Amygdala (tissue), 56 donors: ENCODE measurements around the gene DCBLD1.

Experiments used
- DNase-seq, 56 donors: peaks; one replicate each; lab custom pipeline; 2025; lab: John Stamatoyannopoulos, UW

DCBLD1 gene

DNA sequence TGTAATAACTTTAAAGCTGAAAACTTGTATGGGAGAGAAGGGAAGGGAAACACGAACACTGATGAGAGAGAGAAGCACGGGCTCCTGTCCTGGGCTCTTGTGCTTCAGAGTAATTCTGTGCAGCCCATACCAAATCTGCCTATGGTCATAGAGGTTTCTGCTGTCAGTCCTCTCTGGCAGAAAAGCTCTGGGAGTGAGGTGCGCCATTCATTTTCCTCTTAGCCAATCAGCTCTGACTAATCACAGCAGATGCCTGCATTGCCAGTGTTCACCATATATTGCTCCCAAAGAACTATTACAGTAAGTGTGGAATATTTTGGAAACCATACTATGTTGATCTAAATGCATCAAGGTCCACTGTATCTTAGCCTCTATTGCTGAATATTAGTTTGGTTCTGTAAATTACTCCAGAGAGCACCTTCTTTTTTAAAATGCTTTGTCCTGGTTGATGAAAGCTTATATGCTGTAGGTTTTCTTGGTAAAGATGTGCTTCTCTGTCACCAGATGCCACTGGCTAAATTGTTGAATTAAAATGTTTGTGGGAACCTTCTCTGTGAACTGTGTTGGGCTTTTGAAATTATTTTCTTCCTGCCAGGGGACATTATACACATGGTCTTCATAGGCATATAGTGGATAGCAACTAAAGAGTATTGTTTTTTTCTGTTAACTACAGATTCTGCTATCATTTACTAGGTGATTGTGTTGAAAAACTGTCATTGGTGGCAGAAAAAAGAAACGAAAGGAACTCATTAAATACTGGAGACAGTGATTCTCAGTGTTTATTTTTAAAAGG is 38.3 kb downstream of the DCBLD1 start:
- DNase-seq, result no peak

DNA sequence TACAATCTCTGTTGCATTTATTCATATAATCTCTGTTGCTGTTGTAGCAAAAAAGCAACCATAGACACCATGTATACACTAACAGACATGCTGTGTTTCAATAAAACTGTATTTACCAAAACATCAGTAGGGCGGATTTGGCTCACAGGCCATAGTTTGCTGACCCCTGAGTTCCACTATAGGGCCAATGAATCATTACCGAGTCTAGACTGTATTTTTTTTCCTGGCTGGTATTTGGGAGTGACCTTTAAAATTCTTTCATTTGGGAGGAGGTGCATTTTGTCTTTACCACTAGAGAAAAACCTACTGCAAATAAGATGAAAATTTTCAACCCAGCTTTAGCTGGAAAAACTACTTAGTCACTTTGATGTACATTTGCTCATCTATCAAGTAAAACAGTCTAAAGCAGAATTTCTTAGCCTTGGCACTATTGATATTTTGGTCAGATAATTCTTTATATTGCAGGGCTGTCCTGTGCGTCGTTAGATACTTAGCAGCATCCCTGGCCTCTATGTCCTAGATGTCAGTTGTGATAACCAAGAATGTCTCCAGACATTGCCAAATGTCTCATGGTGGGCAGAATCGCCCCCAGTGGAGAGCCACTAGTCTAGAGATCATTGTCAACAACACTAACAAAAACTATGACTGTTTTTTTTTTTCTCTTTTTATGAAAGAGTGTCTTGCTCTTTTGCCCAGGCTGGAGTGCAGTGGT is 39.5 kb downstream of the DCBLD1 start:
- no peak for DNase-seq

DNA sequence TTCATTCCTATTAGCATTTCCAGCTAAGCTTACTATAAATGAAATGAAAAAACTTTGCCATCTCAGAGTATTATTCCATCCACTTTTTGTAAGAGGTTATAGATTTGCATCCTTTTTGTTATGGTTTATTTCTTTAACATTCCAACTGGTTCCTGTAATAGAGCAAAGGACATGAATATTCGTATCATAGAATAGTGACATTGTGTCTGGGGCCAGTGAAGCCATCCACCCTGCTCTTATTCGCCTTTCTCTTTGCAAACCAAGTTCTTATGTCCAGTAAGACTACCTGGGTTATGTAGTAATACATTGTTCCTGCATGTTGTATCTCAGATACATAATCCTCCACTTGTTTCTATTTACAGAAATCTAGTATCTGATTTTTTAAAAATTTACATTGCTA is 43.1 kb downstream of the DCBLD1 start:
- no peak for DNase-seq

DNA sequence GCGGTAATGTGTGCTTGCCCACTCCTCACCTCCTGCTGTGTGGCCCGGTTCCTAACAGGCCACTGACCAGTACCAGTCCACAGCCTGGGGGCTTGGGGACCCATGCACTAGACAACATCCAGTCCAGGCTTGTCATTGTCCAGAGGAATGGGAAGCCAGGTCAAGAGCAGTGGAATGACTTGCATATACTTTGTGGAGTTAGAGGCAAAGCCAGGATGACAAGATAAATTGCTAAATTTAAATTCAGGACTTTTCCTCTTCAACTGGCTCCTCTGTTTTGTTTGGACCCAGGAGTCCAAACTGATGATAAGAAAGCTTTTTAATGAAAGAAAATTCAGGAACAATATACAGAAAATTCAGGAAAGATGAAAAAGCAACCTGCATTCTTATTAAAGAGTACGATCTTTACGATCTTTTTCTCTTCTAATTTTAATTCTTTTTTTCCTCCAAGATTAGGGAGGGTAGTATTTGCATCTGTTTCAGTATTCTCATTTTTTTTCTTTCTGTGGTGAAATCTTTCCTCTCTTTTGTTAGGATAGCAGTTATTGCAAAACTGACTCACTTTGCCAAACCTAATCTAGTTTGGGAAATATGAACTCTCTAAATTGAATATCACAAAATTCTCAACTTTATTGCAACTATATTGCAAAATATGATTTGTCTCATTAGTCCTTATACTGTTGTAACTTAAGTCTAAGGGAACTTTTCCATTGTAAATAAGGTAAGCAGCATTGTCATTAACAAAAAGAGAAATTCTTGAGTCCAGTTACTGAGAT is 48.2 kb downstream of the DCBLD1 start:
- DNase-seq, result no peak

DNA sequence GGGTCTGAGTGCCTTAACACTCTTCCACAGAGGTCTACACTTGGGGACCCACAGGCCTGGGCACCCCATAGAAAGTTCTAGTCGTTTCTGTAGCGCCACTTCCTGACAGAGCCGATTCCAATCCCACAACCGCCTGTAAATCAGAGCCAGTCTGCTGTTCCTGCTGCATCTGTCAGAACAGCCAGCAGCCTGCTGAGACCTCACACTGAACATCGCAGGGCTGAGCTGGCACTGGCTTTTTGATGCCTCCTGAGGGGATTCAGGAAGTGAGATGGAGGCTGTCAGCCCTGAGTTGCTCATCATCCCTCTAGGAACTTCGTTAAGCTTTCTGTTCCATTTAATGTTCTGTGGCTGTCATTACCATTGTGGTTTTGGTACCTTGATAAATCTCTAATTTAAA is 48.9 kb downstream of the DCBLD1 start:
- no peak for DNase-seq

DNA sequence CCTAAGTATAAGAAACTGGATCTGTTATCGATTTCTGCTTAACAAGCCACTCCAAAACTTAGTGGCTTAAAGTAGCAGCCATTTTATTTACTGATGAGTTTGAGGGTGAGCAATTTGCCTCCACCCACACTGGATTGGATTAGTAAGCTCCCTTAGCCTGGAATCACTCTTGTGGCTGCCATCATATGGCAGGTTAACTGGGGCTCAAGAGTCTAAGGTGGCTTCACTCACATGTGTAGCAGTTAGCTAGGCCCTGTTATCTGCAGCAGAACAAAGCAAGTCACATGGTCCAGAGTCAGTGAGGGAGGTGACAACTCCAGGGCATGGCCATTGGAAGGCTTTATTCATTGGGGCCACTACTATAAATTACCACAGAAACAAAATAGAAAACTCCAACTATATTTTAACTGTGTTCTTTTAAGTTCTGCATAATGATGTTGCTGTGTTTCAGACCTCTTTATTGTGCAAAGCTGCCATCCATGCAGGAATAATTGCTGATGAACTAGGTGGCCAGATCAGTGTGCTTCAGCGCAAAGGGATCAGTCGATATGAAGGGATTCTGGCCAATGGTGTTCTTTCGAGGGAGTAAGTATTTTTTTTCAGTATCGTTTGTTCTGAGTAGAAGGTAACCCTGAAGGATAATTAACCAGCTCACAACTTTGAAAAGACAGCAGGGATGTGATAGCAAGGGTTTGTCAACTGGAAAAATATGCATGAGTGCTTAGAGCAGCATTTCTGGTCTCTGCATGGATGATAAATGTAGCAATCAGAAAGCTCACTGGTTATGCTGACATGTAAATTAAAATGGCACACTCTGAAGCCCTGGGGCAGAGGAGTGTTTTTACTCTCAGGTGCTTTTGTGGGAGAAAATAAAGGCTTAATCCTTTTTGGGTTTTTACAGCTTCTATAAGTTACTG is 49.6 kb downstream of the DCBLD1 start:
- no peak for DNase-seq

DNA sequence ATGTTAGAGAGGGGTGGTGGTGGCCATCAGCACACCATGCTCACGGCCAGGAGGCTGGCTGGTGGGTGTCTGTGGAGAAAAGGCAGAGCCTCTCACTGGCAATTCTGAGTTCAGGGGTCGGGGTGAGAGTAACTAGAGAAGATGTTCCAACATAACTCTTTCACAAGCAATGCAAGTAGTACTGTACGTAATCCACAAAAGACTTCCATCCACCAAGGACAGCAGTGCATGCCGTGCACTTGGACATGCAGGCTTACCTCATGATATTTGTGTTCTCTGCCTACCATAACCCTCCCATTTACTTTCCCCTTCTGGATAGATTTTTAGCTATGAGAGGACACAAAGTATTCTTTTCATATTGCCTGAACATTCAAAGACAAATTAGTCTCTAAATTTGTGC is 51.3 kb downstream of the DCBLD1 start:
- DNase-seq, result no peak

DNA sequence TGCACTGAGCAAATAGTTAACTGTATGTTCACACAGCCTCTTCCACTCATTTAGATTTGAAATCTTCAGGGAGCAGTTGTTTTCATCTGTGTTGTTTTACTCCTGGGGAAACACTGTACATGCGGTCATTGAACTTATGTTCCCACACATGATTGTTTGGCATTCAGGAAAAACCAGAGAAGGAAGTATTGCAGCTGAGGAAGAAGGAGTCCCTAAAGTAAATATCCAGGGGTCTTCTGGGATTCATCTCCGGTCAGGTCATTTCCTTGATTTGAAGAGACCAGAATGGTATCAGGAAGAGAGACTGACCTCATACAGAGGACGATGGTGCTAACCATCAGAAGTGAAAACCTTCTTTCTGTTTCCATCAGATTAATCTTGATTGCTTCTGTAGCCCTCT is 52.5 kb downstream of the DCBLD1 start:
- DNase-seq, result no peak

DNA sequence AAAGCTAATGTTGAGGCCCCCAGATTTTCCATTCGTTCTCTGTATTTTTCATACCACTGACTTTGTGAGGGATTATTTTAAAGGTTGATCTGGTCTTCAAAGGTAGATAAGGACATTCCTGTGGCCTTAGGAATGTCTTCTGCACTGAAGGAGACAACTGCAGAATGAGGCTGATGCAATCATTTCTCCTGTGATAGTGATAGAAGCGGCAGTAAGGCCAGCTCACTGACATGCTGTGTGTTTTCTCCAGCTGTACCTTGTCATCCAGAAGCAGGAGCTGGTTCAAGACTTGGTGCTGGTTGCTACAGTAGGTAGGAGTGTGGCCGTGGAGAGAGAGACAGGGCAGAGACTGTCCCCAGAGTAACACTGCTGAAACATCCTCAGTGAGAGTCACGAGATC is 53.8 kb downstream of the DCBLD1 start:
- DNase-seq, result no peak

GRCh38 chr6:117538615-117539014 is 56.1 kb downstream of the DCBLD1 start:
- DNase-seq, result no peak

- DNase-seq, result no peak
Measured at GRCh38 chr6:117540670-117541069, 58.2 kb downstream of the DCBLD1 start.

DNA sequence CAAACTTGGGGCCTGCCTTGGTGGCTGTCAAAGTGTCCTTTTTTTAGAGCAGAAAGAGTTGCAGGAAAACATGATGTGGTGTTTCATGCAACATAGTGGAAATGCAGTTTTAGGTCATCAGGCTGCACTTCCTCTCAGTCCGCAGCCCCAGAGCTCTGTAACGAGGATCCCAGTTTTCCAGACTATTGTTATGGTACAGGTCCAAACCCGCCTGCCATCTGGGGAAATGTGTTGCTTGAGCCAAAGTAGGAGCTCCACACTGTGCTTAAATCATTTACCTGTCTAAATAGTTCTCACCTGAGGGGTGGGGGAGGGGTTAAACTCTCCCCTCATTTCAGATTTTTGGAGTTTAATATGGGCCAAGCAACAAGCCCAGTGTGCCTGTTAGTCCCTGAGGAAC is 60.0 kb downstream of the DCBLD1 start:
- DNase-seq, result no peak

DNA sequence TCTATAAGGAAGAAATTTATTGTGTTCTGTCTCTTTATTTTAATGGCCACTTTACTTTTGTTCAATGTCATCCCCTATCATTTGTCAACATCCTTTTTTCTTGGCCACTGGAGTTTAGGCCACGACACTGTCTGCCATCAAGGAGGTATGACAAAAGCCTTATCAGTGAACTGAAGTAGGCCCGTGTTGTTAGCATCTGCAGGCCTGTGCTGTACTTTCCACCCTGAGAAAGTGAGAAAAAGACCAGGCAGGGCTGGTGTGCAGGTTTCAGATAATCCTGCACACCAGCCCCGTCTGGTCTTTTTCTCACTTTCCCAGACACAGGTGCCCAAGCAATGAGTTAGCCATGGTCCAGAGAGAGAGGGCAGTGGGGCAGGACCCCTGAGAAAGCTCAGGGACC is 62.2 kb downstream of the DCBLD1 start:
- DNase-seq, result no peak

GRCh38 chr6:117545161-117545595 is 62.7 kb downstream of the DCBLD1 start:
- no peak for DNase-seq

DNA sequence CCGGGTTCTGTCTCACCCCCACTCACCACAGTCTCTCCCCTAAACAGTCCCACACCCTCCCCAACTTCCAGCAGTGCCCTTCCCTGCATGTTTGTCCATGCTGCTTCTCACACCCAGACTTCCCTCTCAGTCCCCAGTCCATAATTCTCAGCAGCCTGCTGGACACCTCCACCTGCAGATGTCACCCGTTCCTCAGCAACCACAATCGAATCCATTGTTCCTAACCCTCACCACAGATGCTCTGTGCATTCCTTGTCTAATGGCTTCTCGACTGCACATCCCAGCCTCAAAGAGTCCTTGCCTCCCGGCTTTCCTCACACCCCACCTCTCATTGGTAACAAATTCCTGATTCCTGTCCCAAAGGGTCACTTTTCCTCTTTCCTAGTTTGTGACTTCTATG is 64.2 kb downstream of the DCBLD1 start:
- DNase-seq, result no peak

DNA sequence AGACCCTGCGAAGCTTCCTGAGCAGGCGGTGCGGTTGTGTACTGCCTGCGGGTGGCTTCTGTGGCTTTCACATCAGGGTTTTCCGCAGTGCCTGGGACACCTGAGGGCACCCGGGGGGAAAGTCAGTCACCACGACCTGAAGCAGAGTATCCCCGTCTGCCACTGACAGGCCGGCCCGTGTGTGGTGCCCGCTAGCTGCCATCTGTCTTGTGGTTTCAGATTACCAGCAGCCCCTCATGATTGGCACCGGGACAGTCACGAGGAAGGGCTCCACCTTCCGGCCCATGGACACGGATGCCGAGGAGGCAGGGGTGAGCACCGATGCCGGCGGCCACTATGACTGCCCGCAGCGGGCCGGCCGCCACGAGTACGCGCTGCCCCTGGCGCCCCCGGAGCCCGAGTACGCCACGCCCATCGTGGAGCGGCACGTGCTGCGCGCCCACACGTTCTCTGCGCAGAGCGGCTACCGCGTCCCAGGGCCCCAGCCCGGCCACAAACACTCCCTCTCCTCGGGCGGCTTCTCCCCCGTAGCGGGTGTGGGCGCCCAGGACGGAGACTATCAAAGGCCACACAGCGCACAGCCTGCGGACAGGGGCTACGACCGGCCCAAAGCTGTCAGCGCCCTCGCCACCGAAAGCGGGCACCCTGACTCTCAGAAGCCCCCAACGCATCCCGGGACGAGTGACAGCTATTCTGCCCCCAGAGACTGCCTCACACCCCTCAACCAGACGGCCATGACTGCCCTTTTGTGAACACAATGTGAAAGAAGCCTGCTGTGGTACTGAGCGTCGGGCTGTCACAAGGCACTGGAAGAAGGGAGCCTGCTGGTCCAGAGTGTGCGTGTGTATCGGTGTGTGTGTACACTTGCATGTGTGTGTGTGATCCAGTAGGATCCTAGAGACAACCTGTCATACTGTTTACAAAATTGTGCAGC is 65.5 kb downstream of the DCBLD1 start:
- DNase-seq, result peak in 41 of 56 donors; percentile 9 to 75 (median 37)

DNA sequence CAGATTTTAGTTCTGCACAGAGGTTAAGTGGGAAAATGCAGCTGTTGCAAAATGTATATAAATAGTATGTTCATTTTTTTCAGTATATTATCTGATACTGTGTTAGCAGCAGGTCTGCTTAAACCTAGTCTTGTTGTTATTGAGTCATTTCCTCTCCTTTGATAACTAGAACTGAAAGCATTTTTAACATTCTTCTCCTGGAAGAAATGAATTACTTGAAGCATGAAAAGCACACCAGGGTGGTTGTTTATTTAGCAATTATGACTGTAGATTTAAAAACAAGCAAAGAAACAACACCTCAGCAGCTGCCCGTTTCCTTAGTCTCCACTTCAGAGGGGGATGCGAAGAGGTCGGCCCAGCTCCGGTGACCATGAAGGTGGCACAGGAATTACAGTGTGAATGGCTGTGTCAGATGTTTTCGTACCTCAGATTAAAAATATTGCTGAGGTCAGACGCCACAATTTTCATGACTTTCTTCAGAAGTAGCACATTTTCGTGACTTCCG is 66.4 kb downstream of the DCBLD1 start:
- DNase-seq, result no peak

DNA sequence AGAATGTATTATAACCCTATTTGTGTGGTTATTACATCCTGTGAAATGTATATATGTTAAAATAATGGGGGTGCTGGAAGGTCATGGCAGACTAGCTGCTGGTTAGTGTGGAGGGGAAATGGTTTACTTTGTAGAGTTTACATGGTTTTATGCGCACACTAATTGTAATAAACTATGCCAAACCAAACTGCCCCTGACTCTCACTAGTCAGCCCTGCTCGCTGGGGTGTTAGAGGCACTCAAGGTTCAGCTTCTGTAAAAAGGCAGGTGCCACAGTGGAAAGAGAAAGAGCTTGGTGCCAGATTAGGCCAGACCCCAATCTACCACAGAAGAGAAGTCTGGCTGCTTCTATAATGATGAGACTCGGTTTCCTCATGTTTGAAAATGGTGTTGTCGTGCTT is 67.1 kb downstream of the DCBLD1 start:
- no peak for DNase-seq

GRCh38 chr6:117550078-117550600 is 67.7 kb downstream of the DCBLD1 start:
- DNase-seq, result no peak
